ENCODE results near the gene YEATS4.
A peak's percentile ranks its signal among the peaks of the same experiment; 100 is the strongest.

DNA sequence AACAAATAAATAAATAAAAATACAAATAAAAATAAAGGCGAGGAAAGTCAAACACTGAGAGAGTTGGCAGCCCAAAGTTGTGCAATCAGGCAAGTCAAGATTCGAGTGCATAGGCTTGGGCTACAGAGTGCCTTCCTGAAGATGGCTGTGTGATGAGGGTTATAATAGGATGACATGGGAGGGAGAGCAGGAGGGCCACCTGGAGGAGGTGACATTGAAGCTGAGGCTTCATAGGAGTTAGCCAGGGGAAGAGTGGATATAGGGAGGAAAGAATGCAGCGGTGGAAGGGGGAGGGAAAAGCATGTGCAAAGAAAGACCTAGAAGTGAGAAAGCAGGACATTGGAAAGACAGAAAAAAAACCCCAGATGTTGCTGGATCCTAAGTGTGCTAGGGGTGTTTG, 53.1 kb downstream of the YEATS4 start:
- TF ChIP-seq CTCF (conservative IDR thresholded peaks at IDR 0.05; ENCODE audit: low read depth in 2 of 2) (peak in 1 of 2 experiments; percentile 38; a peak in 2 of 4 replicates), EZH2 (IDR thresholded peaks at IDR 0.05; ENCODE audit: low read depth, unreplicated experiment) (no peak), EZH2phosphoT487 (IDR thresholded peaks at IDR 0.05; ENCODE audit: unreplicated experiment) (no peak), REST (IDR thresholded peaks at IDR 0.05; ENCODE audit: unreplicated experiment) (no peak), POLR2AphosphoS5 (IDR thresholded peaks at IDR 0.05; ENCODE audit: low read depth) (no peak), ZNF114 (CRISPR knock-in tag; IDR thresholded peaks at IDR 0.05) (no peak), JUNB (IDR thresholded peaks at IDR 0.05; ENCODE audit: unreplicated experiment) (no peak), STAT1 (IDR thresholded peaks at IDR 0.05; ENCODE audit: unreplicated experiment) (no peak)
